Endothelial cell of umbilical vein (primary cell): ENCODE measurements around the gene PRKG1. TPM values are rescaled to one million over a fixed set of nuclear protein-coding genes. Genes with fewer than 3 reads are reported as not detected.

Experiments
- BruUV-seq: library from RNA; stranded (reverse); fragments of 400-500 nt; replicated peaks from 2 replicates; lab custom pipeline; 2021; lab: Mats Ljungman, UMichigan
- CTCF ChIA-PET: fragments of 300-600, 350-600 bp; sonication (Branson Sonifier 250); formaldehyde crosslinking; loops from one replicate; lab custom pipeline; 2021; ENCODE audit warnings: antibody characterized with exemption, inconsistent platforms; lab: Charles Lee
- POLR2A ChIA-PET: fragments of 300-600, 350-600 bp; sonication (Branson Sonifier 250); formaldehyde crosslinking; loops from one replicate; lab custom pipeline; 2021; ENCODE audit warnings: antibody characterized with exemption, inconsistent platforms; lab: Charles Lee
- DNase-seq: peaks from one replicate; pipeline ENCODE4 v3.0.0-alpha.2; 2011; ENCODE audit warnings: low read depth, low spot score
- FAIRE-seq: peaks from 2 replicates; lab custom pipeline; 2011; peaks lifted over from hg19 to GRCh38; lab: Jason Lieb, UNC
- H2AFZ ChIP-seq: 2 replicates; pipeline ENCODE4 v1.6.0; 2012; ENCODE audit warnings: low read depth, low read length, control low read depth, inconsistent platforms
- H3K27ac ChIP-seq: 2 replicates; pipeline ENCODE4 v1.5.1; 2011; ENCODE audit warnings: low read depth, mild to moderate bottlenecking, control low read depth, low read length, moderate library complexity; ENCODE audit not compliant: insufficient read depth
- H3K27me3 ChIP-seq, 2 experiments: 2 replicates each; pipeline versions ENCODE4 v1.6.0 to v1.6.1; 2011; ENCODE audit warnings: low read length in 2 of 2, mixed read lengths in 1 of 2; ENCODE audit not compliant: control insufficient read depth in 2 of 2, insufficient read depth in 2 of 2
- H3K36me3 ChIP-seq, 2 experiments: 2 replicates in 1 of 2; 3 replicates in 1 of 2; pipeline ENCODE4 v1.5.1; 2011; ENCODE audit warnings: low read length in 2 of 2, mild to moderate bottlenecking in 1 of 2, moderate library complexity in 1 of 2; ENCODE audit not compliant: control insufficient read depth in 2 of 2, insufficient read depth in 2 of 2; ENCODE audit errors: extremely low read depth in 1 of 2
- H3K4me1 ChIP-seq: 3 replicates; pipeline ENCODE4 v1.5.1; 2011; ENCODE audit warnings: mild to moderate bottlenecking, low read length; ENCODE audit not compliant: control insufficient read depth, insufficient read depth; ENCODE audit errors: extremely low read depth
- H3K4me2 ChIP-seq: 2 replicates; pipeline ENCODE4 v1.6.1; 2011; ENCODE audit warnings: low read length, control low read depth, mixed read lengths; ENCODE audit not compliant: insufficient read depth
- H3K4me3 ChIP-seq, 3 experiments: fragments of 200-600 bp in 1 of 3; sonication (generic), shearing (Covaris generic) in 1 of 3; replicated peaks in 1 of 3; 2 replicates each; pipeline ENCODE4 v1.5.1; 2011 to 2016; ENCODE audit warnings: control low read depth in 3 of 3, low read length in 3 of 3, mild to moderate bottlenecking in 2 of 3, inconsistent platforms in 1 of 3, low read depth in 1 of 3, moderate library complexity in 1 of 3; ENCODE audit not compliant: insufficient read depth in 1 of 3
- H3K79me2 ChIP-seq: 2 replicates; pipeline ENCODE4 v1.6.0; 2012; ENCODE audit warnings: low read length, inconsistent platforms; ENCODE audit not compliant: control insufficient read depth, insufficient read depth
- H3K9ac ChIP-seq: replicated peaks from 2 replicates; pipeline ENCODE3; 2011; ENCODE audit warnings: low read length, control low read depth; ENCODE audit not compliant: insufficient read depth; ENCODE audit errors: extremely low read depth
- H3K9me1 ChIP-seq: replicated peaks from 3 replicates; pipeline ENCODE4 v1.6.0; 2011; ENCODE audit warnings: mild to moderate bottlenecking, low read length; ENCODE audit not compliant: control insufficient read depth, insufficient read depth; ENCODE audit errors: extremely low read depth
- H3K9me3 ChIP-seq: replicated peaks from 2 replicates; pipeline ENCODE4 v1.5.1; 2012; ENCODE audit warnings: low read length, inconsistent platforms; ENCODE audit not compliant: control insufficient read depth, insufficient read depth
- H4K20me1 ChIP-seq: replicated peaks from 2 replicates; pipeline ENCODE3; 2011; ENCODE audit warnings: mild to moderate bottlenecking, low read length; ENCODE audit not compliant: control insufficient read depth, insufficient read depth; ENCODE audit errors: extremely low read depth
- CTCF ChIP-seq, 2 donors: IDR thresholded peaks; 1 replicate in 1 of 2; 2 replicates in 1 of 2; pipeline ENCODE4 v1.5.1; 2011; ENCODE audit warnings: low read length in 2 of 2, mild to moderate bottlenecking in 2 of 2, moderate library complexity in 2 of 2, control low read depth in 1 of 2, inconsistent platforms in 1 of 2, low read depth in 1 of 2; ENCODE audit not compliant: insufficient read depth in 1 of 2; ENCODE audit errors: extremely low read depth in 1 of 2
- EZH2 ChIP-seq: IDR thresholded peaks from 2 replicates; pipeline ENCODE4 v1.6.1; 2012; ENCODE audit warnings: borderline replicate concordance, low read depth, mild to moderate bottlenecking, moderate library complexity, low read length, inconsistent platforms; ENCODE audit not compliant: severe bottlenecking
- FOS ChIP-seq: IDR thresholded peaks from 2 replicates; pipeline ENCODE4 v1.6.1; 2011; ENCODE audit warnings: mild to moderate bottlenecking, low read length, moderate library complexity, borderline replicate concordance; ENCODE audit not compliant: insufficient read depth
- GATA2 ChIP-seq: IDR thresholded peaks from 2 replicates; pipeline ENCODE4 v1.7.0; 2011; ENCODE audit warnings: low read depth, mild to moderate bottlenecking, moderate library complexity, mixed read lengths, low read length; ENCODE audit not compliant: insufficient read length, insufficient read depth
- JUN ChIP-seq: IDR thresholded peaks from 2 replicates; pipeline ENCODE4 v1.6.1; 2011; ENCODE audit warnings: borderline replicate concordance, low read depth; ENCODE audit not compliant: insufficient read length, insufficient read depth
- MAX ChIP-seq: IDR thresholded peaks from 2 replicates; pipeline ENCODE4 v1.6.1; 2011; ENCODE audit not compliant: insufficient read depth, insufficient read length
- MYC ChIP-seq: IDR thresholded peaks from one replicate; pipeline ENCODE4 v1.6.1; 2011; ENCODE audit warnings: mild to moderate bottlenecking, low read depth, low read length
- POLR2A ChIP-seq: IDR thresholded peaks from 2 replicates; pipeline ENCODE4 v1.6.1; 2012; ENCODE audit warnings: low read depth, mild to moderate bottlenecking, control low read depth, low read length
- POLR2AphosphoS5 ChIP-seq: IDR thresholded peaks from 2 replicates; pipeline ENCODE4 v1.6.1; 2012; ENCODE audit warnings: low read depth, mild to moderate bottlenecking, control low read depth, low read length, moderate library complexity; ENCODE audit not compliant: insufficient read depth
- dilution Hi-C: fragments of 300-500 bp; cut with MboI; formaldehyde crosslinking; loops from one replicate; pipeline ENCODE4 v1.15.0; 2019; ENCODE audit warnings: low sequenced_read_pairs; ENCODE audit not compliant: extremely low pct_ligation_motif_present
- intact Hi-C: fragments of 100-400 bp; cut with micrococcal nuclease; formaldehyde crosslinking; loops from one replicate; pipeline ENCODE4 v1.10.0; 2022
- polyA plus RNA-seq, 4 experiments: library from polyadenylated mRNA; depleted of rRNA in 3 of 4; stranded (reverse) in 3 of 4; unstranded in 1 of 4; fragments of >200 nt; gene quantifications; 2 replicates each; pipeline versions ENCODE4 v1.2.1 to v1.2.3, GENCODE V29; 2011 to 2012; ENCODE audit warnings: missing spikeins in 1 of 4
- total RNA-seq: library from RNA; stranded (reverse); gene quantifications from 2 replicates; pipeline ENCODE4 v1.2.3, GENCODE V29; 2021

PRKG1 gene
- total and polyA plus RNA-seq, 2 donors (not counting 3 experiments of a cell fraction or from before 2014, with no cell fraction given), result 0.01 to 0.18 TPM

GRCh38 chr10:51326174-51326573 lies 251.9 kb downstream of the PRKG1 start:
- FAIRE-seq (no peak), DNase-seq (no peak)
- no peaks in the 10 kb centered on the region for H3K79me2 ChIP-seq
- TF ChIP-seq FOS (no peak), EZH2 (no peak), MAX (no peak), JUN (no peak), POLR2AphosphoS5 (no peak), POLR2A (no peak), CTCF (IDR thresholded peaks at IDR 0.05; ENCODE audit: extremely low read depth in 1 of 2, insufficient read depth in 1 of 2, low read depth in 1 of 2, low read length in 2 of 2) (no peak), GATA2 (no peak), MYC (no peak)
- dilution Hi-C loops, result no loop called here
- H3K27me3 ChIP-seq, result peaks cover 0 to 2% of the 10 kb centered on the region in 2 experiments
- no peaks in the 10 kb centered on the region for H3K9me1 ChIP-seq
- no peak overlapping the region for H3K27ac ChIP-seq
- no peak overlapping the region for H3K9ac ChIP-seq
- H3K4me2 ChIP-seq, result no peak overlapping the region
- H2AFZ ChIP-seq, result no peak overlapping the region
- BruUV-seq, result no TSS peak
- intact Hi-C loops, result no loop called here
- no peaks in the 10 kb centered on the region for H3K9me3 ChIP-seq
- CTCF ChIA-PET, result no interaction called here
- H3K36me3 ChIP-seq, result no peaks in the 10 kb centered on the region
- H3K4me3 ChIP-seq, result no peak overlapping the region
- POLR2A ChIA-PET, result no interaction called here
- H4K20me1 ChIP-seq, result no peaks in the 10 kb centered on the region
- no peaks in the 10 kb centered on the region for H3K4me1 ChIP-seq
